HepG2 (cell line): ENCODE data around the gene MICA. TPM values are rescaled to one million over a fixed set of nuclear protein-coding genes. Genes with fewer than 3 reads are reported as not detected.
A peak's percentile ranks its signal among the peaks of the same experiment; 100 is the strongest.

Source experiments
- ATF4 ChIP-seq, 2 experiments: fragments of 450-650 bp in 1 of 2; sonication (generic) in 1 of 2; formaldehyde crosslinking; IDR thresholded peaks; 2 replicates each; pipeline versions ENCODE4 v1.5.0 to v1.8.0; 2020 to 2022; ENCODE audit warnings: mild to moderate bottlenecking in 1 of 2, missing genetic modification reagents in 1 of 2
- BCL3 ChIP-seq: sonication (generic); formaldehyde crosslinking; IDR thresholded peaks from 2 replicates; pipeline ENCODE4 v1.5.1; 2020; ENCODE audit warnings: mild to moderate bottlenecking, missing genetic modification reagents, moderate library complexity
- CCDC6 ChIP-seq: sonication (generic); formaldehyde crosslinking; IDR thresholded peaks from 2 replicates; pipeline ENCODE4 v1.8.1; 2022; ENCODE audit warnings: mild to moderate bottlenecking, missing genetic modification reagents, moderate library complexity
- GFI1 ChIP-seq: sonication (generic); formaldehyde crosslinking; IDR thresholded peaks from 2 replicates; pipeline ENCODE4 v1.5.0; 2020; ENCODE audit warnings: missing genetic modification reagents, mild to moderate bottlenecking, borderline replicate concordance
- GTF3A ChIP-seq: sonication (generic); formaldehyde crosslinking; conservative IDR thresholded peaks from 2 replicates; pipeline ENCODE4 v1.4.0; 2020; ENCODE audit warnings: mild to moderate bottlenecking, missing genetic modification reagents
- HOMEZ ChIP-seq: IDR thresholded peaks from 2 replicates; pipeline ENCODE4 v1.6.1; 2016; ENCODE audit warnings: low read depth
- KMT2A ChIP-seq: sonication (generic); formaldehyde crosslinking; IDR thresholded peaks from 2 replicates; pipeline ENCODE4 v1.4.0; 2020; ENCODE audit warnings: missing genetic modification reagents
- MAX ChIP-seq: IDR thresholded peaks from 2 replicates; pipeline ENCODE4 v1.6.1; 2012; ENCODE audit warnings: inconsistent platforms
- NRL ChIP-seq: sonication (generic); formaldehyde crosslinking; IDR thresholded peaks from 2 replicates; pipeline ENCODE4 v1.5.0; 2020; ENCODE audit warnings: missing genetic modification reagents, mild to moderate bottlenecking, moderate library complexity, borderline replicate concordance
- POLR2A ChIP-seq, 2 experiments: IDR thresholded peaks; 2 replicates each; pipeline ENCODE4 v1.6.1; 2011; ENCODE audit warnings: low read depth in 2 of 2, low read length in 2 of 2, mild to moderate bottlenecking in 1 of 2, moderate library complexity in 1 of 2; ENCODE audit not compliant: insufficient read depth in 1 of 2
- POLR2AphosphoS2 ChIP-seq: IDR thresholded peaks from 2 replicates; pipeline ENCODE4 v1.6.1; 2011; ENCODE audit warnings: low read depth, low read length, improper control_type of control experiment
- TSC22D2 ChIP-seq: sonication (generic); formaldehyde crosslinking; IDR thresholded peaks from 2 replicates; pipeline ENCODE4 v1.5.1; 2020; ENCODE audit warnings: missing genetic modification reagents, mild to moderate bottlenecking, borderline replicate concordance
- ZBTB1 ChIP-seq: sonication (generic); formaldehyde crosslinking; IDR thresholded peaks from 2 replicates; pipeline ENCODE4 v1.4.0; 2020; ENCODE audit warnings: missing genetic modification reagents, borderline replicate concordance
- ZBTB44 ChIP-seq: sonication (generic); formaldehyde crosslinking; IDR thresholded peaks from 2 replicates; pipeline ENCODE4 v1.4.0; 2020; ENCODE audit warnings: missing genetic modification reagents
- ZBTB8A ChIP-seq: sonication (generic); formaldehyde crosslinking; IDR thresholded peaks from 2 replicates; pipeline ENCODE4 v1.4.0; 2020; ENCODE audit warnings: mild to moderate bottlenecking, low read depth, missing genetic modification reagents, borderline replicate concordance
- ZNF12 ChIP-seq: sonication (generic); formaldehyde crosslinking; IDR thresholded peaks from 2 replicates; pipeline ENCODE4 v1.5.0; 2020; ENCODE audit warnings: missing genetic modification reagents
- ZNF460 ChIP-seq: sonication (generic); formaldehyde crosslinking; IDR thresholded peaks from 2 replicates; pipeline ENCODE4 v1.5.1; 2020; ENCODE audit warnings: missing genetic modification reagents, mild to moderate bottlenecking, borderline replicate concordance
- ZNF501 ChIP-seq: sonication (generic); formaldehyde crosslinking; IDR thresholded peaks from 2 replicates; pipeline ENCODE4 v1.5.1; 2020; ENCODE audit warnings: mild to moderate bottlenecking, moderate library complexity, missing genetic modification reagents
- ZNF710 ChIP-seq: sonication (generic); formaldehyde crosslinking; IDR thresholded peaks from 2 replicates; pipeline ENCODE4 v1.5.0; 2020; ENCODE audit warnings: mild to moderate bottlenecking, missing genetic modification reagents, borderline replicate concordance
- ZSCAN31 ChIP-seq: sonication (generic); formaldehyde crosslinking; IDR thresholded peaks from 2 replicates; pipeline ENCODE4 v1.5.0; 2020; ENCODE audit warnings: low read depth, mild to moderate bottlenecking, missing genetic modification reagents
- polyA plus RNA-seq, 8 experiments: library from polyadenylated mRNA; depleted of rRNA in 3 of 8; stranded (reverse) in 7 of 8; unstranded in 1 of 8; fragments of >200 nt; fragmentation: Illumina TruSeq in 4 of 8; extraction: Trizol in 4 of 8; gene quantifications; 2 replicates each; pipeline versions ENCODE4 v1.2.1 to v1.2.3, GENCODE V29; 2011 to 2016; ENCODE audit warnings: low read depth in 4 of 8, missing spikeins in 1 of 8, mixed read lengths in 1 of 8; ENCODE audit not compliant: insufficient read depth in 1 of 8
- total RNA-seq, 5 experiments: library from RNA; depleted of rRNA; stranded (reverse); fragments of >200 nt; fragmentation: Illumina TruSeq; extraction: Trizol; gene quantifications; 2 replicates each; pipeline ENCODE4 v1.2.3, GENCODE V29; 2016; ENCODE audit warnings: low read depth in 1 of 5

Gene MICA
- total and polyA plus RNA-seq, 2 of the 13 experiments (the other 11 are each of a cell fraction or from before 2014, with no cell fraction given) = 21.6 to 38.1 TPM

- TF ChIP-seq GTF3A (CRISPR knock-in tag) (no peak), ZBTB8A (CRISPR knock-in tag) (no peak; the same call in 1 of the 2 replicates), HOMEZ (CRISPR knock-in tag) (0 out of 2 replicates have a peak, but pooled peaks have one; percentile 17), ZBTB44 (CRISPR knock-in tag) (0 out of 2 replicates have a peak, but pooled peaks have one; percentile 12), BCL3 (CRISPR knock-in tag) (no peak; the same call in 1 of the 2 replicates), KMT2A (CRISPR knock-in tag) (peak; percentile 69; the same call in 1 of the 2 replicates), NRL (CRISPR knock-in tag) (peak; percentile 86), CCDC6 (CRISPR knock-in tag) (peak; percentile 25; the same call in 1 of the 2 replicates), POLR2A (IDR thresholded peaks at IDR 0.05; ENCODE audit: insufficient read depth in 1 of 2, low read depth in 2 of 2, low read length in 2 of 2) (peak; percentile 65 to 77), ZNF501 (CRISPR knock-in tag) (peak; percentile 82), ZNF460 (0 out of 2 replicates have a peak, but pooled peaks have one; percentile 34), ZBTB1 (CRISPR knock-in tag) (no peak), POLR2AphosphoS2 (no peak), GFI1 (CRISPR knock-in tag) (peak; percentile 34; the same call in 1 of the 2 replicates), ZNF12 (CRISPR knock-in tag) (no peak), ZNF710 (no peak), TSC22D2 (CRISPR knock-in tag) (peak; percentile 90), MAX (peak; percentile 7; the same call in 1 of the 2 replicates), ZSCAN31 (CRISPR knock-in tag) (peak; percentile 70; the same call in 1 of the 2 replicates), ATF4 (CRISPR knock-in tag; IDR thresholded peaks at IDR 0.05) (peak in 1 of 2 experiments; percentile 53; a peak in 1 of 4 replicates)
These were observed 3.6 kb upstream of the MICA start (continued) for GRCh38 chr6:31399589-31400466.
